Activated CD4-positive, alpha-beta T cell treated with anti-CD3 and anti-CD28 coated beads, Interleukin-2, amount 50 U/mL, for 4 hours (primary cell): ENCODE data around the gene MDN1.
"Not testable (repeated sequence)": the region's sequence is repeated elsewhere in the genome, so short reads cannot be mapped to it uniquely, and the experiment has no call there.

Experiments used
- DNase-seq, 2 experiments: peaks; one replicate each; pipeline ENCODE4 v3.0.0-alpha.2; 2020

Gene MDN1

DNA sequence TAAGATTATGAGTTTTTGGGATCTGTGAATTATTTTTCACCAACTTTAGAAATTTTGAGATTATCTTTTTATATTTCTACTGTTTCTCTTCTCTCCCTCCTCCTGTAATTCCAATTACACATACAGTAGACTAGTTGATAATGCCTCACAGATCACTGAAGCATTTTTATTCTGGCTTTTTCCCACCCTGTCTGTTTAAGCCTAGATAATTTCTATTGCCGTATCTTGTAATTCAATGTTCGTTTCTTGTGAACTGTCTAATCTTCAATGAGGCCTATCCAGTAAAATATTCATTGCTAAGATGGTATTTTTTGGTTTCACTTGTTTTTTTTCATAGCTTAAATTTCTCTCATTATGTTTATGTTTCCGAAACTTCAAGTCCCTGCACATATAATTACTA lies 12.0 kb downstream of the MDN1 start:
- no peak for DNase-seq

DNA sequence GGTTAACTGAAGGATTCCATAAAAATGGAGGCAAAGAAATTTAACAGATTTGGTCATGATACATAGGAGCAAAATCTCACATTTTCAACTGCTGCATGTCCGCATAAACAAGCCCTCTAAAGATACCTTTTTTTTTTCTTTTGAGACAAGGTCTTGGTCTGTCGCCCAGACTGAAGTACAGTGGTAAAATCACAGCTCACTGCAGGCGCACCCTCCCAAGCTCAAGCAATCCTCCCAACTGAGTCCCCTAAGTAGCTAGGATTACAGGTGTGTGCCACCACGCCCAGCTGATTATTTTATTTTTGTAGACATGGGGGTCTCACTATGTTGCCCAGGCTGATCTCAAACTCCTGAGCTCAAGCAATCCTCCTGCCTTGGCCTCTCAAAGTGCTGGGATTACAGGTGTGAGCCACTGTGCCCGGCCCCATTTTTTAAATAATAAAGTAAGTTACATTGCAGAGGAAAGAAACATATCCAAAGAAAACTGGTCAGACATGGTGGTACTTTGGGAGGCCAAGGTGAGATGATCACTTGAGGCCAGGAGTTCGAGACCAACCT lies 13.7 kb downstream of the MDN1 start:
- no peak for DNase-seq

DNA sequence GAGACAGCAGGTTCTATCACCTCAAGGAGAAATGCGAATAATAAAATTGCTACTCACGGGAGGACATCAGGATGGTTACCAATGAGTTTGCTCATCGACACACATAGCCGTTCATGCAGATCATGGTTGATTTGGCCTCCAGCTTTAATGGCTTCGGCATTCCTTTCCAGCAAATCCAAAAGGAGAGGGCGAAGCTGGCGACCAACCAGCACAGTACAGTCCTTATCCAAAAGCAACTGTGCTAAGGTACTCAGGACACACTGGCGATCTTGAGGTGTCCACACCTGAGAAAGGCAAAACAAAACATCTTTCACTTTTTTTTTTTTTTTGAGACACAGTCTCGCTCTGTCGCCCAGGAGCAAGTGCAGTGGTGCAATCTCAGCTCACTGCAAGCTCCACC lies 16.3 kb downstream of the MDN1 start:
- DNase-seq, result no peak

DNA sequence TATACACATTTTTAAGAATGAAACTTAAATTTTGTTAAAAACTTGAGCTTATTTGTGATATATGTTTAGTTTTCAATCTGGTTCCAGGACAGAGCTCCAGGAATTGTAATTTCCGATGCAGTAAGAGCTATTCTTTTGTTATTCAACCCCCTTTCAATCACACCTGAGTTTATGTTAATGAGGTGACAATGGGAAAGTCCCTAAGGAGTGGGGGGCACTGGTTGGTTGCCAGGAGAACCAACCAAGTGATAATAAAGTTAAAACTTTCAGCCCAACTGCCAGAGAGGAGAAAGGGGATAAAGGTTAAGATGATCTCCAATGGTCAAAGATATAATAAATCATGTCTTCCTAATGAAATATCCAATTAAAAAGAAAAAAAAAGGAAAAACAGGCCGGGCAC lies 19.8 kb downstream of the MDN1 start:
- no peak for DNase-seq

DNA sequence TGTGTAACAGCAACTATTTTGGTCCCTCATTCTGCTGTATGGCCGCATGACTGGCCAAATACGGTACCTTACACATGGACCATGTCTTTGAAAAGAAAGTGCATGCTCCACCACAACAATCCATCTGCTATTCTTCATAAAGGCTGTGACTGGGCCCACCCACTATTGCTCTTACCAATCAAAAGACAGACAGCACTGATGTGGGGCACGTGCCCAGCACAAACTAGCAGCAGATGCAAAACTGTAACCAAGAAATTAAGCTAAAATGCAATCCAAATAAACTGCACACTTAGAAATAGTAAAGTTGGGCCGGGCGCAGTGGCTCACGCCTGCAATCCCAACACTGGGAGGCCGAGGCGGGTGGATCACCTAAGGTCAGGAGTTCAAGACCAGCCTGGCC lies 20.5 kb downstream of the MDN1 start:
- no peak for DNase-seq

DNA sequence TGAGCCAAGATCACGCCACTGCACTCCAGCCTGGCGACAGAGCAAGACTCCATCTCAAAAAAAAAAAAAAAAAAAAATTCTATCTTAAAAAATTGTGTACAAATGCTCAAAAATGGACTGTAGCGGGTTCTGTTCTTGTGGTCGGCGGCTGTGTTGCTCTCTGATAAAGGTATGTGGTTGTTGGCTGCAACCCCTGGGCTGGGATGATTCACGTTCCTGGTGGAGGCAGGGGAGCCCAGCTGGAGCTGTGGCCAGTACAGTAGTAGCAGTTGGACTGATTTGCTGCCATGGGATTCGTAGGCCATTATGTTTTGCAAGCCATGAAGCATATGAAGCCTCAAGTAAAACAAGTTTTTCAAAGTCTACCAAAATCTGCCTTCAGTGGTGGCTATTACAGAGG lies 22.3 kb downstream of the MDN1 start:
- no peak for DNase-seq

DNA sequence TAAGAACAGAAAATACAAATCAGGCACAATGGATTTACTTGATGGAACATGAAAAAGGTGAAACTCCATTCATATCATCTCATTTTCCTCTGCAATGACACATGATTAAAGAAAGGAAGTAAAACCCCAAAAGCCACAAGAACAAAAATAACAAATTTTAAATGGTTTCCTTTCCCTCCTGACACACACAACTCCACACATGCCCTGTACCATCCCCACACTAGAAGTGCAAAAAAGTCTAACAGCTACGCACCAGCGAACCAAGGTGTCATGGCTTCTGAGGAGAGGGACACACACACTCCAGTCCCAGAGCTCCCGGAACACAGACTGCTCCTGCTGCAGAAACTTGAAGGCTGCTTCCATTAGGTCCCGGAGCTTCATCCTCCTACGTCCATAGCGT lies 25.3 kb downstream of the MDN1 start:
- no peak for DNase-seq

DNA sequence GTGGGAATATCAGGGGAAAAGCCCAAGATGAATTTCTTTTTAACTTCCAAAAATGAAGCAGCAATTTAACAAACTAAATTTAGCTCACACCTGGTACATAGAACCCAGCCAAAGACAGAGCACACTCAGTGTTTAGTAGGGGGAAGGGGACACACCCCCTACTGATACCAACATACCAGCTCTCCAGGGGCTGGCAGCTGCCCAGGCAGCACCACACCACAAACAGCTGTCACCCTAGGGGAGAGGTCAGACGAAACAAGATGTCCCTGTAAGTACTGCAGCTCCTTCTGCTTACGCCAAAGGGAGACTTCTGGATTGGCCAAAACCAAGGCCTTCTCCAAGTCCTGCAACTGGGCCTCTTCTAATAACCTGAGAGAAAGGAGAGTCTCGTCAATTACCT lies 26.0 kb downstream of the MDN1 start:
- no peak for DNase-seq

DNA sequence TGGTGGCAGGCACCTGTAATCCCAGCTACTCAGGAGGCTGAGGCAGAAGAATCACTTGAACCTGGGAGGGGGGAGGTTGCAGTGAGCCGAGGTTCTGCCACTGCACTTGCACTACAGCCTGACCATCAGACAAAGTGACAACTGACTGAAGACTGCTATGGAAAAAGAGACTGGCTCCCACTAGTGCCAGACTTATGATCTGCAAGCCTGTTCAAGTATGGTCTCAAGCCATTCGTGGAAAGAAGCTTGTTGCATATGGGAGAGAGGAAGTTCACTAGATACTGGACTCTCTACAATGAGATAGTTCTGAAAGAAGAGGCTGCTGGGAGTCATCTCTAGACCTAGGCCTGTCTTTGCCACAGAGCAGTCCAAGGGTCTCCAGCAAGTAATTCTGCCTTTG lies 26.7 kb downstream of the MDN1 start:
- DNase-seq, result no peak

DNA sequence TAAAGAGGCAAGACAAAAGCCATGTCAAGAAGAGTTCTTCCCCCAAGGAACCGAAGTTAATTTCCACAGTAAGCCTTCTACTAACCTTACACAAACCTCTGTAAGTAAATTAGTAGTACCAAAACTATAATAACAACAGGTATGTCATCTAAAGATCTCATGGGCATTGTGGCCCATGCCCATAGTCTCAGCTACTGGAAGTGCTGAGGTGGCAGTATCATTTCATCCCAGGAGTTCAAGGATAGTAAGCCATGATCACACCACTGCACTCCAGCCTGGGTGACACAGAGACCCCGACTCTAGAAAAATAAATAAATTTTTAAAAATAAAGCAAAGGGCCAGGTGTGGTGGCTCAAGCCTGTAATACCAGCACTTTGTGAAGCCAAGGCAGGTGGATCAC lies 29.2 kb downstream of the MDN1 start:
- no peak for DNase-seq

DNA sequence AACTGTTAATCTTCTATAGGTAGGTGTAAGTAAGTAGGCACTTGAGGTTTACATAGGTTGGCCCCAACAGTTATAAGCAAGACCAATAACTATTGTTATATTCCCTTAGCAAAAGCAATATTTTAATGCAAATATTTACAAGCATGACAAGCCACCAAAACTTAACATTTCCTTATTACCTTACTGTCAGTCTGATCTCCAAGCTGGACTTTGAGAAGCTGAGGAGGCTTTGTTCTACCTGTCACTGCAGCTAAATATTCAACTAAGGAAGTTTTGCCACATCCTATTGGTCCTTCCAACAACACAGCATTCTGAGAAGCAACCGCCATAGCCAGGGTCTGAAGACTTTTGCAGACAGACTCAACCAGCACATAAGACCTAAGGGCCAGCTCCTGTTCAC lies 29.6 kb downstream of the MDN1 start:
- no peak for DNase-seq

DNA sequence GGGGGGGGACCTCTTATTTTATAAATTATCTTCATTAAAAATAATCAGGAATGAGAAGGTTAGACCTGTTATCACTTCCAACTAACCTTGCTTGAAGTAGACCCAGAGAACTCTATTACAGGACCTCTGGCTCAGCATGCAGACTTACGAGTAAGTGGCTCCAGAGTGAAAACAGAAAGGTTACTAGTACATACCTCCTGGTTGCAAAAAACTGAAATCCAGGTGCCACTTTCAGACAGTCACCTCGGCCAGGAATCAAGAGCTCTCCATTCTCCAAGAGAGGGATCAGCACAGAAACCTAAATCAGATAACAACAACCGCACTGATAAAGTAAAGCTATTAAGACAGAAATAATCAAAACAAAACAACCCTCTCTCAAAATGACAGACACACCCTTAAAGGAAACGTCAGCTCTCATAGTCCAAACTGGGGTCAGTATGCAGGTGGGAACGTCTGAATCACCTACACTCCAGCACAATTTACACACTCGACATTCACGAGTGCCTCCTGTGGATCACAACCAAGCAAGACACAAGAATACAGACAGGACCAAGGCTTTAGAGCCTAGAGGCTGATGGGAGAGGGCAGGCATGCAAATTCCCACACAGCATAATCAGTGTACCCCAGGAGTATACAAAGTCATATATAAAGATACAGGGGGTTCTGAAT lies 31.8 kb downstream of the MDN1 start:
- DNase-seq, result no peak

DNA sequence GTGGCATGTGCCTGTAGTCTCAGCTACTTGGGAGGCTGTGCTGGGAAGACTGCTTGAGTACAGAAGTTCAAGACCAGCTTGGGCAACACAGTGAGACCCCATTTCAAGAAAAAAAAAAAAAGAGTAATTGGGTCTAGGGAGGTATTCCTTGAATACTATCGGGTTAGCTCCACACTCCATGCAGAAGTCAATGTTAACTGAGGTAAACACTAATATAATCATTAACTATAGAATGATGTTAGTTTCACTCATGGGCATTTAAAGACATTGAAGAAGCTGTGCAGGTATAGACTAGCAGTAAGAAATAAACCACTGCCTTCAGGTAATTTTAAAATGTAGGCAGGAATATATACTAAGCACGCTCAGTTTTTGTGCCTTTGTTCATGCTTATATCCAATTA lies 32.6 kb downstream of the MDN1 start:
- no peak for DNase-seq

DNA sequence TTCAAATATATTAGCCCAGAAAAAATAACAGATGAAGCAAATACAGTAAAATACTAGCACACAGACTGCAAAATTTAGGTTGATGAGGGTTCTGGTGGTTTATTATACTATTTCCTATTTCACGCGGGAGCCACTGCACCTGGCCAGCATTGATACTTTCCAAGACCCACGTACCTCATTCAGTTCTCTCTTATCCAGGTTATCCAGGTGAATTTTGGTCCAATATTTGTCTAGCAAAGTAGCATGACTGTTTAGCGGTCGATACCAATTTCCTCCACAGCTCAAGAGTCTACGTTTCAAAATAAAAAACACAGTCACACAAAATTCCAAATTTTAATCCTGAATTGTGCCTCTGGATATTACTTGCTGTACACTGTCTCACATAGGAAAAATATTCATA lies 34.8 kb downstream of the MDN1 start:
- DNase-seq, result no peak

DNA sequence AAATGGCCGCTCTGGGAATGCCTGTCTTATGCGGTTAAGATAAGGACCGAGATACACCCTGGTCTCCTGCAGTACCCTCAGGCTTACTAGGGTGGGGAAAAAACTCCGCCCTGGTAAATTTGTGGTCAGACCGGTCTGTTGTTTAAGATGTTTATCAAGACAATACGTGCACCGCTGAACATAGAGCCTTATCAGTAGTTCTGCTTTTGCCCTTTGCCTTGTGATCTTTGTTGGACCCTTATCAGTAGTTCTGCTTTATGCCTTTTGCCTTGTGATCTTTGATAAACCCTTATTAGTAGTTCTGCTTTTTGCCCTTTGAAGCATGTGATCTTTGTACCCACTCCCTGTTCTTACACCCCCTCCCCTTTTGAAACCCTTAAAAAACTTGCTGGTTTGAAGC lies 36.3 kb downstream of the MDN1 start:
- DNase-seq, result not testable (repeated sequence)

DNA sequence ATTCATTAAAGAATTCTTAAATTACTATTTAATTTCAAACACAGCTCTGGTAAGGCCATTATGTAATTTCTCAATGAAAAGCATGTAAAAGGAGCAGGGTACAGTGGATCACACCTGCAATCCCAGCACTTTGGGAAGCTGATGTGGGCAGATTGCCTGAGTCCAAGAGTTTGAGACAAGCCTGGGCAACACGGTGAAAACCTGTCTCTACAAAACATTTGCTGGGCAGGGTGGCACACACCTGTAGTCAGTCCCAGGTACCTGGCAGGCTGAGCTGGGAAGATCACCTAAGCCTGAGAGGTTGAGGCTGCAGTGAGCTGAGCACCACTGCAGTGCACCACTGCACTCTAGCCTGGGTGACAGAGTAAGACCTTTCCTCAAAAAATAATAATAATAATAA lies 37.4 kb downstream of the MDN1 start:
- no peak for DNase-seq

DNA sequence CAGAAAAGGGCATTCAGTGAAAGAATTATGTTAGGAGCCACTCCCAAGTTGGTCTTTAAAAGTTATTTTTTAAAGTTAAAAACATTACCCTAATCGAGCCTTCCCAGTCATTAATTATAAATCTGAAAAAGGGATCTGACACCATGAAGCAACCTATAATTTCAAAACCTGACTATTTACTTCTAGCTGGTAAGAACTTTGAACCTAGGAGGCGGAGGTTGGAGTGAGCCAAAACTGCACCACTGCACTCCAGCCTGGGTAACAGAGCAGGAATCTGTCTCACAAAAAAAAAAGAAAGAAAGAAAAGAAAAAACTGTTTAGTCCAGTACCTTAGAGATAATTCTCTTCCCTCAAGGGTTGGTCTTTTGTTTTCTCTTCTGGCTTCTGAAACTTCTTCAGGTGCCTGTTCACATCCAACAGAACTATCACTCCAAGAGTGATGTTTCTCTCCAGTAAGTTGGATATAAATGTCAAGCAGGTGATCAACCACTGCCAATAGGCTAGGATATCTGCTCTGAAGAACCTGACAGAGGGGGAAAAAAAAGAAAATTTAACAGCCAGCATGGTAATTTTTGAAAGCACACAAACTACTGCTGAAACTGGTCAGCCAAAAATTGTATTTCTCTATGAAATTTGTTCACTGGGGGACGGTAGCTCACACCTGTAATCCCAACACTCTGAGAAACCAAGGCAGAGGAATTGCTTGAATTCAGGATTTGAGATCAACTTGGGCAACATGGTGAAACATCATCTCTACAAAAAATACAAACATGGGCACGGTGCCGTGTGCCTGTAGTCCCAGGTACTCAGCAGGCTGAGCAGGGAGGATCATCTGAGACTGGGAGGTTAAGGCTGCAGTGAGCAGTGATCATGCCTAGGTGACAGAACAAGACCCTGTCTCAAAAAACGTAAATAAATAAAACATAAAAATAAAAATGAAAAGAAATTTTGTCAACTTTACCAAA lies 38.2 kb downstream of the MDN1 start:
- DNase-seq, result no peak

DNA sequence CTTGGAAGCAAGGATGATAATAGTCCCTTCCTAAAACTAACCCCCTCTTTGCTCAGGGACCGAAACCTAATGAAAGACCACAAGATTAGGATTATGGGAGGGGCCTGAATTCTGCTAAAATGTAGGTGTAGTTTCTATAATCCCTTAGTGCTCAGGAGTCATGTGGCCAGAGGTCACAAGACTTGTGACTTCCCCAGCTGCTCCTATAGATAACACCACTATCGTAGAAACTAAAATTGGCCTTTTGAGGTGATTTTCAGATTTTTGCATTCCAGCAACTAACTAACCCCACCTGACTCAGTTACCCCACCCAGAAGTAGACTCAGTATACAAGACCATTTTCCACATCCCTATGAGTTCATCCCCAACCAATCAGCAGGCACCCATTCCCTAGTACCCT lies 42.1 kb downstream of the MDN1 start:
- DNase-seq, result no peak

DNA sequence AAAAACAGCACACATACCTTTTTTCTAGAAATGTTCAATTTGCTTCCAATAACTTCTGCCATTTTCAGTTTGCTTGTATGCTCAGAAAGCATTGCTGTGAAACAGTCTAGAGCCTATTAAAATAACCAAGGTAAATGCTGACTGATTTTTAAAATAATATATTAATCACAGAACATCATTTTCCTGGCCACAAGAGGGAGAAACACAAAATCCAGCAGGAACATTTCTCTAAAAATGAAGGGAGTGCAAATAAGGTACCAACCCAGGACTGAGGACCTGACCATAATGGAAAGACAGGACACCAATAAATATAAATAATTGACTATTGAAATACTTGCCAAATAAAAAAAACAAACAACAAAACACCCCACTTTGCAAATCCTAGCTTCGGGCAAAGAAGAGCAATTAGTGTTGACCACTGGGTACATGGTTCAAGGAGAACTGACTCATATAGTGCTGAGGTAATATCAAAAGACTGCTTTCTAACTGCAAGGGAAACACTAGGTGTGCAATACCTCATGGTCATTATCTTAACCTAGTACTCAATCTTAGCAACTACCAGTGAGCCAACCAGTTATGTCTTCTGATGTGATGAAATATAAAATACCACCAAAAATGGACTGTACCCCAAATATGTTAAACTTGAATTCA lies 42.9 kb downstream of the MDN1 start:
- no peak for DNase-seq

DNA sequence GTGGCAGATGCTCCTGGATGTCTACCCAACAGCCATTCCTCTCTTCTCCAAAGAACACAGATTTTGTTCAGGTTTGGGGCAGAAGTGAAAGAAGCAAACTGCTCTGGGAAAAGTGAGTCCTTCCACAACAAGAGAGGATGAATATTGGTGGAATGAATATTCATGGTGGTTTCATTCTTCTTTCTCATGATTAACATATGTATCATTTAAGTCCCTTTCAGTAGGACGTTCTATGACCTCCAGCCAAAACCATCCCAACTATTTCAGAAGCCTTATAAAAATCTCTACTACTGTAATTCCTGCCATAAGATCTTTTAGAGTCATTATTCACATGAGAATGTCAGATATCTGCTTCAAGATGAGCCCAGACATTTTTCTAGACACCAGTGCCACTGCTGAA lies 44.4 kb downstream of the MDN1 start:
- DNase-seq, result no peak

DNA sequence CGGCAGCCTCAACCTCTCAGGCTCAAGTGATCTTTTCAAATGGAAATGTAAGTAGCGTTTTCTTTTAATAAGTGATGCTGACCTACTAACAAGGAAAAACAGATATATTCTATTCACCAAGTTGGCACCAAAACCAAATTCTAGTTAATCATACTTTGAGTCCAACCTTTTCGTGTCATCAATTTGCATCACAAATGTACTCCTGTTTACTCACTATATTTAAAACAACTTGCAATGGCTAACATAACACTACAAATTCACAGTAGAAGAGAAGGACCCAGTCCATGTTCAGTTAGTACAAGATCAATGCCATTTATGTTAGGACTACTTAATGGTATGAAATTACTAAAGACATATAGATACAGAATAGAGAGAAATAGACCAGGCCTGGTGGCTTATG lies 50.0 kb downstream of the MDN1 start:
- no peak for DNase-seq

DNA sequence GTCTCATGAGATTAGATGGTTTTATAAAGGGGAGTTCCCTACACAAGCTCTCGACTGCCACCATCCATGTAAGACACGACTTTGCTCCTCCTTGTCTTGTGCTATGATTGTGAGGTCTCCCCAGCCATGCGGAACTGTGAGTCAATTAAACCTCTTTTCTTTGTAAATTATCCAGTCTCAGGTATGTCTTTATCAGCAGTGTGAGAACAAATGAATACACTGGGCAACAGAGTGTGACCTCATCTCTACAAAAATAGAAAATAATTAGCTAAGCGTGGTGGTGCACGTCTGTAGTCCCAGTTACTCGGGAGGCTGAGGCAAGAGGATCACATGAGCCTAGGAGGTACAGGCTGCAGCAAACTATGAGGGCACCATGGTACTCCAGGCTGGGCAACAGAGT lies 51.3 kb downstream of the MDN1 start:
- DNase-seq, result no peak

DNA sequence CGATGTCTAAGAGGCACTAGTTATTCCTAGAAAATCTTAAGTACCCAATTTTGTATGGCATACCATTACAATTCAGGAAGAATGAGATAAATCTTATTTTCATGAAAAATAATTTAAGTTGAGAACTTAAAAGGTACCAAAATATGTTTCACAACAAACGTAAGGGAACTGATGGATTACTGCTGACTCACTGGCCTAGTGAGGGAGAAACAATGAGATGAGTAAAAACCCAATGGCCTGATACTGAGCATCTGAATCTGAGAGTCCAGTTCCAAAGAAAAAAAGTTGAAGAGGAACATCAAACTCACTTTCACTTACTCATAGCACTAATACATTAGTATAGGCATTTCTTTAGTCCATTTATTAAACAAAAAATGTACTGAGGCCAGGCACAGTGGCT lies 56.0 kb downstream of the MDN1 start:
- DNase-seq, result no peak

DNA sequence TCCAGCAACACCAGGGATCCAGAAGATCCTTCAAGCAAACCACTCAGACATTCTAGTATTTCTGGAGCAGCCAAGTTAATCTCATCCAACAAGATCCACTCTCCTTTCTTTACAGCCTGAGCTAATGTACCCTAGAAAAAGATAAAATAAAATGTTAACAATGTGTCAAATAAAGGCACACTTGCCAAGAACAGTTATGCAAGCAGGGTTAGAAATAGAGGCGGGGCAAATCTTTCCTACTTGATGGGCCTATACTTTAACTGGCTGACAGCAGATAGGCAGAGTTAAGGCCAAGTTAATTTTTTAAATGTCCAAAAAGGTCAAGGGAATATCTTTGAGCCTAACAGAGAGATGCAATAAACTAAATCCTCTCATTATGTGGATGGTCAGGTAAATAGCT lies 60.8 kb downstream of the MDN1 start:
- no peak for DNase-seq
